CD4-positive, alpha-beta T cell treated with Interleukin-2 at 100 ng/mL for 4 hours (primary cell): Measurements from ENCODE around the gene MTMR3.

Experiments used
- DNase-seq: peaks from one replicate; pipeline ENCODE4 v3.0.0-alpha.2; 2020; ENCODE audit warnings: low spot score

MTMR3 gene

GRCh38 chr22:29916007-29916544, 33.1 kb downstream of the MTMR3 start:
- DNase-seq: no peak

GRCh38 chr22:29917052-29917902, 34.3 kb downstream of the MTMR3 start:
- no peak for DNase-seq

GRCh38 chr22:29925402-29925801, 42.4 kb downstream of the MTMR3 start:
- DNase-seq: no peak

GRCh38 chr22:29926057-29926456, 43.1 kb downstream of the MTMR3 start:
- no peak for DNase-seq

GRCh38 chr22:29932136-29932535, 49.2 kb downstream of the MTMR3 start:
- no peak for DNase-seq

GRCh38 chr22:29933619-29934018, 50.6 kb downstream of the MTMR3 start:
- DNase-seq: no peak

- no peak for DNase-seq
Measured at GRCh38 chr22:29934596-29934995, 51.6 kb downstream of the MTMR3 start.

- DNase-seq: no peak
Measured at GRCh38 chr22:29936186-29936585, 53.2 kb downstream of the MTMR3 start.

GRCh38 chr22:29937940-29938693, 55.1 kb downstream of the MTMR3 start:
- no peak for DNase-seq

GRCh38 chr22:29940526-29940925, 57.6 kb downstream of the MTMR3 start:
- DNase-seq: no peak

- DNase-seq: no peak
Measured at GRCh38 chr22:29944339-29944738, 61.4 kb downstream of the MTMR3 start.

GRCh38 chr22:29945435-29945834, 62.5 kb downstream of the MTMR3 start:
- no peak for DNase-seq

GRCh38 chr22:29946220-29946619, 63.2 kb downstream of the MTMR3 start:
- no peak for DNase-seq

GRCh38 chr22:29947410-29948384, 64.7 kb downstream of the MTMR3 start:
- DNase-seq: no peak

- no peak for DNase-seq
Measured at GRCh38 chr22:29948385-29948769, 65.4 kb downstream of the MTMR3 start.

- no peak for DNase-seq
Measured at GRCh38 chr22:29949872-29950271, 66.9 kb downstream of the MTMR3 start.

GRCh38 chr22:29951791-29952413, 68.9 kb downstream of the MTMR3 start:
- no peak for DNase-seq

GRCh38 chr22:29954203-29954855, 71.4 kb downstream of the MTMR3 start:
- no peak for DNase-seq

- no peak for DNase-seq
Measured at GRCh38 chr22:29956680-29957079, 73.7 kb downstream of the MTMR3 start.

GRCh38 chr22:29958170-29958569, 75.2 kb downstream of the MTMR3 start:
- no peak for DNase-seq

GRCh38 chr22:29964776-29965175, 81.8 kb downstream of the MTMR3 start:
- no peak for DNase-seq
